HCT116 (cell line): ENCODE data around the gene RGS6. TPM values are rescaled to one million over a fixed set of nuclear protein-coding genes. Genes with fewer than 3 reads are reported as not detected.
"Not testable (repeated sequence)": the region's sequence is repeated elsewhere in the genome, so short reads cannot be mapped to it uniquely, and the experiment has no call there.

Source experiments
- ATAC-seq: fragments of 200-7000 bp; cut with Tn5 transposase; 2 replicates; pipeline ENCODE4 v1.9.1; 2020; ENCODE audit warnings: mild to moderate bottlenecking, moderate library complexity
- BruUV-seq: library from RNA; stranded (reverse); fragments of 400-500 nt; replicated peaks from 2 replicates; lab custom pipeline; 2021; lab: Mats Ljungman, UMichigan
- CTCF ChIA-PET: fragments of 300-600 bp; sonication (Branson Sonifier 250); formaldehyde crosslinking; loops from one replicate; lab custom pipeline; 2021; ENCODE audit warnings: antibody characterized with exemption; lab: Charles Lee
- POLR2A ChIA-PET: fragments of 300-600, 350-600 bp; sonication (Branson Sonifier 250); formaldehyde crosslinking; loops from one replicate; lab custom pipeline; 2021; ENCODE audit warnings: antibody characterized with exemption; lab: Charles Lee
- RAD21 ChIA-PET, 2 experiments: fragments of 300-600 bp; sonication (Branson Sonifier 250); formaldehyde crosslinking; loops; one replicate each; lab custom pipeline; 2023; ENCODE audit warnings: low total read pairs in 2 of 2; ENCODE audit not compliant: uncharacterized antibody in 2 of 2, unreplicated experiment in 2 of 2, low non-redundant PET in 1 of 2; lab: Charles Lee
- DNase-seq: peaks from one replicate; pipeline ENCODE4 v3.0.0-alpha.2; 2010; ENCODE audit warnings: low read depth, low spot score
- H2AFZ ChIP-seq: fragments of 200-600 bp; shearing (Covaris generic), sonication (generic); 2 replicates; pipeline ENCODE4 v1.6.1; 2017; ENCODE audit warnings: low read depth, mixed run types, mixed read lengths, antibody characterized with exemption, low read length; ENCODE audit not compliant: poor library complexity, severe bottlenecking
- H3K27ac ChIP-seq: 2 replicates; pipeline ENCODE4 v1.5.1; 2012; ENCODE audit warnings: low read depth, low read length
- H3K27me3 ChIP-seq: fragments of 200-600 bp; sonication (generic); 2 replicates; pipeline ENCODE4 v1.6.1; 2016; ENCODE audit warnings: mixed run types, low read length, mixed read lengths; ENCODE audit not compliant: insufficient read depth
- H3K36me3 ChIP-seq, 2 experiments: fragments of 200-500 bp in 1 of 2; fragments of 200-600 bp in 1 of 2; sonication (Bioruptor generic) in 1 of 2; sonication (generic) in 1 of 2; 2 replicates each; pipeline versions ENCODE4 v1.5.1 to v1.6.1; 2014 to 2016; ENCODE audit warnings: low read length in 2 of 2, inconsistent platforms in 1 of 2, mixed read lengths in 1 of 2, mixed run types in 1 of 2; ENCODE audit not compliant: insufficient read depth in 2 of 2, control insufficient read depth in 1 of 2
- H3K4me1 ChIP-seq, 2 experiments: fragments of 200-600 bp in 1 of 2; sonication (generic) in 1 of 2; 2 replicates each; pipeline versions ENCODE4 v1.5.1 to v1.6.1; 2012 to 2017; ENCODE audit warnings: low read length in 2 of 2, inconsistent platforms in 1 of 2, mild to moderate bottlenecking in 1 of 2, mixed read lengths in 1 of 2, mixed run types in 1 of 2, moderate library complexity in 1 of 2; ENCODE audit not compliant: insufficient read depth in 2 of 2, control insufficient read depth in 1 of 2
- H3K4me2 ChIP-seq: fragments of 200-600 bp; sonication (generic); 2 replicates; pipeline ENCODE4 v1.6.1; 2017; ENCODE audit warnings: mixed run types, low read length, mixed read lengths
- H3K4me3 ChIP-seq, 2 experiments: fragments of 200-600 bp in 1 of 2; sonication (generic) in 1 of 2; replicated peaks in 1 of 2; 2 replicates each; pipeline ENCODE4 v1.5.1; 2011 to 2016; ENCODE audit warnings: low read length in 2 of 2, control low read depth in 1 of 2, low read depth in 1 of 2, mild to moderate bottlenecking in 1 of 2, mixed read lengths in 1 of 2, mixed run types in 1 of 2
- H3K79me2 ChIP-seq: fragments of 200-600 bp; sonication (generic); 2 replicates; pipeline ENCODE4 v1.6.1; 2017; ENCODE audit warnings: mild to moderate bottlenecking, mixed run types, low read length, moderate library complexity, mixed read lengths; ENCODE audit not compliant: insufficient read depth
- H3K9ac ChIP-seq: fragments of 200-600 bp; sonication (generic); 2 replicates; pipeline ENCODE4 v1.6.1; 2016; ENCODE audit warnings: low read length, mixed read lengths
- H3K9me2 ChIP-seq: fragments of 200-600 bp; sonication (generic), shearing (Covaris generic); 2 replicates; pipeline ENCODE4 v1.6.1; 2017; ENCODE audit warnings: mixed run types, mild to moderate bottlenecking, moderate library complexity; ENCODE audit not compliant: insufficient read depth
- H3K9me3 ChIP-seq, 2 experiments: fragments of 200-500 bp in 1 of 2; fragments of 200-600 bp in 1 of 2; sonication (Bioruptor generic) in 1 of 2; sonication (generic) in 1 of 2; 2 replicates each; pipeline ENCODE4 v1.6.1; 2014 to 2017; ENCODE audit warnings: low read length in 2 of 2, mixed read lengths in 2 of 2, inconsistent platforms in 1 of 2, low read depth in 1 of 2, mild to moderate bottlenecking in 1 of 2, mixed run types in 1 of 2, moderate library complexity in 1 of 2; ENCODE audit not compliant: control insufficient read depth in 1 of 2, insufficient read depth in 1 of 2
- H4K20me1 ChIP-seq: fragments of 200-600 bp; sonication (generic), shearing (Covaris generic); 2 replicates; pipeline ENCODE4 v1.6.1; 2017; ENCODE audit warnings: mixed run types, mild to moderate bottlenecking, moderate library complexity; ENCODE audit not compliant: insufficient read depth
- ATF3 ChIP-seq: IDR thresholded peaks from 2 replicates; pipeline ENCODE4 v1.6.1; 2012
- CBX3 ChIP-seq: IDR thresholded peaks from 2 replicates; pipeline ENCODE4 v1.6.1; 2012; ENCODE audit warnings: low read depth
- CEBPB ChIP-seq: IDR thresholded peaks from 2 replicates; pipeline ENCODE4 v1.6.1; 2012; ENCODE audit warnings: low read depth
- POLR2AphosphoS5 ChIP-seq: IDR thresholded peaks from 2 replicates; pipeline ENCODE4 v1.6.1; 2011; ENCODE audit warnings: mild to moderate bottlenecking, low read depth, low read length, moderate library complexity
- REST ChIP-seq: IDR thresholded peaks from 2 replicates; pipeline ENCODE4 v1.6.1; 2012; ENCODE audit warnings: low read depth
- SIN3A ChIP-seq: IDR thresholded peaks from 2 replicates; pipeline ENCODE4 v1.6.1; 2012; ENCODE audit warnings: low read depth
- SRF ChIP-seq: IDR thresholded peaks from 2 replicates; pipeline ENCODE4 v1.6.1; 2012; ENCODE audit warnings: low read depth
- TCF7L2 ChIP-seq: IDR thresholded peaks from 2 replicates; pipeline ENCODE4 v1.7.0; 2011; ENCODE audit warnings: borderline replicate concordance, inconsistent platforms; ENCODE audit not compliant: insufficient read depth, insufficient read length; ENCODE audit errors: extremely low read depth
- ZFX ChIP-seq: fragments of 450-650 bp; IDR thresholded peaks from 2 replicates; pipeline ENCODE4 v1.6.1; 2017
- ZNF274 ChIP-seq: fragments of 200-500 bp; sonication (Bioruptor generic); IDR thresholded peaks from 2 replicates; pipeline ENCODE4 v1.6.1; 2014; ENCODE audit warnings: mild to moderate bottlenecking, low read depth, low read length, inconsistent platforms
- intact Hi-C: fragments of 100-400 bp; cut with micrococcal nuclease; formaldehyde crosslinking; loops from 2 replicates; pipeline ENCODE4 v1.10.0; 2022
- total RNA-seq: library from RNA; stranded (reverse); gene quantifications from one replicate; pipeline ENCODE4 v1.2.1, GENCODE V29; 2021; ENCODE audit not compliant: unreplicated experiment

Gene RGS6
- total RNA-seq, 1 experiment from 2014 or later = 4.7 TPM

- intact Hi-C loops = no loop called here
- Histone ChIP-seq H2AFZ (no peak overlapping the region), H3K9me2 (no peaks in the 10 kb centered on the region), H3K27ac (no peak overlapping the region), H3K27me3 (no peaks in the 10 kb centered on the region), H3K9ac (no peak overlapping the region), H4K20me1 (no peaks in the 10 kb centered on the region), H3K4me3 (no peak overlapping the region), H3K36me3 (no peaks in the 10 kb centered on the region), H3K4me1 (peaks cover 0 to 6% of the 10 kb centered on the region in 2 experiments; a peak in 1 of 4 replicates), H3K4me2 (no peak overlapping the region), H3K9me3 (no peaks in the 10 kb centered on the region), H3K79me2 (no peaks in the 10 kb centered on the region)
- TF ChIP-seq TCF7L2 (no peak), SRF (no peak)
- no peak for ATAC-seq
- RAD21 ChIA-PET = no interaction called here
- no TSS peak for BruUV-seq
- DNase-seq = no peak
- POLR2A ChIA-PET = no interaction called here
- CTCF ChIA-PET = no interaction called here
These were observed 46.9 kb upstream of the RGS6 start for GRCh38 chr14:71885301-71885700.

GRCh38 chr14:71887802-71888201, 44.4 kb upstream of the RGS6 start:
- H3K27ac ChIP-seq, H3K9ac ChIP-seq, H3K36me3 ChIP-seq, BruUV-seq, H3K9me3 ChIP-seq, POLR2A ChIA-PET, H3K27me3 ChIP-seq, H4K20me1 ChIP-seq, H3K4me3 ChIP-seq, intact Hi-C loops, DNase-seq, H2AFZ ChIP-seq, H3K79me2 ChIP-seq, RAD21 ChIA-PET, H3K4me2 ChIP-seq, ATAC-seq, H3K4me1 ChIP-seq, H3K9me2 ChIP-seq, CTCF ChIA-PET: not testable (repeated sequence)

- Histone ChIP-seq H3K4me2 (no peak overlapping the region), H3K36me3 (no peaks in the 10 kb centered on the region), H3K9me3 (no peaks in the 10 kb centered on the region), H3K4me3 (no peak overlapping the region), H3K27me3 (no peaks in the 10 kb centered on the region), H3K9me2 (no peaks in the 10 kb centered on the region), H3K4me1 (no peaks in the 10 kb centered on the region), H4K20me1 (no peaks in the 10 kb centered on the region), H2AFZ (no peak overlapping the region), H3K27ac (no peak overlapping the region), H3K9ac (no peak overlapping the region), H3K79me2 (no peaks in the 10 kb centered on the region)
- DNase-seq = no peak
- ChIA-PET RAD21 (no interaction called here), CTCF (no interaction called here), POLR2A (no interaction called here)
- intact Hi-C loops = no loop called here
- ATAC-seq = no peak
- no TSS peak for BruUV-seq
- TF ChIP-seq POLR2AphosphoS5 (no peak), ATF3 (no peak), SIN3A (no peak), CEBPB (no peak), REST (no peak), CBX3 (no peak), ZFX (no peak), ZNF274 (no peak)
These were observed 41.7 kb upstream of the RGS6 start for GRCh38 chr14:71890541-71890940.
